Stimulated activated CD8-positive, alpha-beta memory T cell treated with anti-CD3 and anti-CD28 coated beads, Interleukin-15, amount 100 ng/mL, for 1 hour (primary cell): ENCODE measurements around the gene OCA2.
A peak's percentile ranks its signal among the peaks of the same experiment; 100 is the strongest.
"Not testable (repeated sequence)": the region's sequence is repeated elsewhere in the genome, so short reads cannot be mapped to it uniquely, and the experiment has no call there.

Experiments used
- DNase-seq: peaks from one replicate; pipeline ENCODE4 v3.0.0-alpha.2; 2020; ENCODE audit warnings: low read depth

Gene OCA2

DNA sequence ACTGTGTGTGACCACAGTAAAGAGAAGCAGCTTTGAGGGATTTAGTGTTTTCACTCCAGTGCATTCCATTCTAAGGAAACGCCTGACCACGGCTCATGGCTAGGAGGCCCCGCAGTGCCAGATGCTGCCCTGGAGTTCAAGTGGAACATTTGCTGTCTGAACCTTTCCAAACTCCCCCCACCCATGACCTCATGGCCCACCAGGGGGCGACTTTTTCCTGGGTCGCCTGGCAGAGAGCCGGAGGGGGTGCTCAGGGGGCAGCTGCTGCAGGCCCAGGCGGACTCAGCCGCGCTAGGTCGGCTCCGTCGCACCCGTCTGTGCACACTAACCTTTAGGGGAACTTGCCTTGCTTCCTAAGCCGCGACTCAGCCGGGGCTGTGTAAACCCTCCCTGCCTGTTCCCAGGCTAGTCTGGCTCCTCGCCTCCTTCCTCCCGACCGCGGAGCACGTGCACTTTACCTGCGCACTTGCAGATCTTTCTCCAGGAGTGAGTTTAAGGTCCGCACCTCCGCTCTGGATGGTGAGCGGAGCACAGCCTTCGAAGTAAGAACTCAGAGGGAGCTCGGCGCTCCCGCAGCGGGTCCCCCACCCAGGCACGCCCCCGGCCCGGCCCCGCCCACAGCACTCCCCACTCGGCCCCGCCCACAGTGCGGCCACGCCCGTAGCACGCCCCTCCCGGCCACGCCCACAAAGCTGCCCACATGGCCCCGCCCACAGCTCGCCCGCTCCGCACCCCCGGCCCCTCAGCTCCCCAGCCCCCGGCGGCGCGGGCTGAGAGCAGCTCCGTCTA lies at the start of gene OCA2:
TSS of gene OCA2 (minus strand) at position 550 of the 789 bp plus-strand sequence. CDS start 17,441 bp downstream, outside the sequence.
- peak; percentile 51 for DNase-seq

DNA sequence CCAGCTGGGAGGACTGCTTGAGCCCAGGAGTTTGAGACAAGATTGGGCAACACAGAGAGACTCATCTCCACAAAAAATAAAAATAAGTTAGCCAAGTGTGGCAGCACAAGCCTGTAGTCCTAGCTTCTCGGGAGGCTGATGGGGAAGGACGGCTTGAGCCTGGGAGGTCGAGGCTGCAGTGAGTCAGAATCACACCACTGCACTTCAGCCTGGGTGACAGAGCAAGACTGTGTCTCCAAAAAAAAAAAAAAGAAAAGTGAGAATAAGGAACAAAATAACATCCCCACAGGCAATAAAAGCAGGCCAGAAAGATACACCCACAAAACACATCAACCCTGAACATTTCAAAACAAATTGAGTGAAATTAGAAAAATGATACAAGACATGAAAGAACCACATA lies 48.7 kb upstream of the OCA2 start:
- no peak for DNase-seq

DNA sequence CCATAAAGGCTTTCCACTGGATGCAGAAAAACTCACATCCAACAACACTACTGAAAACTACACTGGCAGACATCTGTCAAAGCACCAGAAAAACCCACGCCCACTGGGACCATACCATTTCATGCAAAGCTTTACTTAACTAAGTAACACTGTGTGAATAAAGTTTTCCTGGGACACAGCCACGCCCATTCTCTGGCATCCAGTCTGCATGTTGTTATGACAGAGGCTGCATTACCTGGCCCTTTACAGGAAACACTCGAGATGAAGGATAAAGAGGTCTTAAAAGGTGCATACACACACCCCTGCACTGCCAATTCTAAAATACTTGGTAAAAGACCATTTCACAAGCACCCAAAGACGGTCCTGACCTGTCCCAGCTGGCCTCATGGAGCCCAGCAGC lies 46.3 kb upstream of the OCA2 start:
- DNase-seq, result not testable (repeated sequence)

DNA sequence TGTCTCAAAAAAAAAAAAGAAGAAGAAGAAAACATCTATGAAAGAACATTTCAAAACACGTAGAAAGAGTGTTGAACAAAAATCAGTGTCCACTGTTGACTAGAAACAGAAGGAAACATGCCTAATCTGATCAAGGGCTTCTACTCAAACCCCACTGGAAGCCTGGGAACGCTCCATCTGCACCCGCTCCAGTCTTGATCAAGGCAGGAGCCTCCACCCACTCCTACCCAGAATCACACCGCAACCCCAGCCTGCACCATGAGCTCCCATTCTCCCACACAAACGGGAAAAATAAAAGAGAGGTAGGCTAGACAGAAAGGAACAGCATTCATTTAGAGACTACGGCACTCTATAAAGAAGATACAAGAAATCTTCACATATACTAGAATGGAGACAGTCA lies 40.9 kb upstream of the OCA2 start:
- DNase-seq, result no peak

DNA sequence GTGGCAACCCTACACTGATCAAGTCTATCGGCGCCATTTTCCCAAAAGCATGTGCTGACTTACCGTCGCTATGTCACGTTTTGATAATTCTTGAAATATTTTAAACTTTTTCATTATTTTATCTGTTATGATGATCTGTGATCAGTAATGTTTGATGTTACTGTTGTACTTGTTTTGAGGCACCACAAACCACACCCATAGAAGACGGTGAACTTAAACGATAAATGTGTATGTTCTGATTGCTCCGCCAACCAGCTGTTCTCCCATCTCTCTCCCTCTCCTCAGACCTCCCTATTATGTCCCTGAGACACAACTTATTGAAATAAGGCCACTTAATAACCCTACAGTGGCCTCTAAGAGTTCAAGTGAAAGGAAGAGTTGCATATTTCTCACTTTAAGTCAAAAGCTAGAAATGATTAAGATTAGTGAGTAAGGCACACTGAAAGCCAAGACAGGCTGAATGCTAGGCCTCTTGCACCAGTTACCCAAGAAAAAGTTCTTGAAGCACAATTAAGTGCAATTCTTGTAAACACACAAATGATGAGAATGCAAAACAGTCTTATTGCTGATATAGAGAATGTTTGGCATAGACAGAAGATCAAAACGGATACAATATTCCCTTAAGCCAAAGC lies 38.4 kb upstream of the OCA2 start:
- not testable (repeated sequence) for DNase-seq

DNA sequence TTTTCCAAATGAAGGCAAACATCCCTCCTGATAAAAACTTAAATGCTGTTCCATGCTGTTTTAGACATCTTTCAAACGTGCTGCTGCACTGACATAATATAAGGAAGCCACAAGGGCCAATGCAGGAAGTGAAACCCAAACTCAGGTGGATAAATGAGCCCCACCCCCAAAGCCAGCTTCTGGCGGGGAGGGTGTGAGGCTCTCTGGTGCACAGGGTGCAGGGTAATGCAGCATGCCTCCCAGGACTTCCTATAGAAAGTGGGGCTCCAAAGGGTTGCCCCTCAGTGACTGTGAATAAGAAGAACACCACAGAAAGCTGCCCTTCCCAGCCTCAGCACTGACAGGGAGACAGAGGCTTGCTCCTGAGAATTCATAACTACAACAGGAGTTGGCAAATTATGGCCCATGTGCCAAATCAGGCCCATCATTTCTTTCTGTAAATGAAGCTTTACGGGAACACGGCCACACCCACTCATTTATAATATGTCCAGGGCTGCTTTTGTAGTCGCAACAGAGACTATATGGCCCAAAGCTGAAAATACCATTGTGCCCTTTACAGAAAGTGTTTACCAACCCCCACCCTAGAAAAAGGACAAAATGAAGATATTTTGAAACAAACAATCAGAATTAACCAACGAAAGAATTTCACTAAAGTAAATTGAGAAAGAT lies 37.3 kb upstream of the OCA2 start:
- DNase-seq, result not testable (repeated sequence)

DNA sequence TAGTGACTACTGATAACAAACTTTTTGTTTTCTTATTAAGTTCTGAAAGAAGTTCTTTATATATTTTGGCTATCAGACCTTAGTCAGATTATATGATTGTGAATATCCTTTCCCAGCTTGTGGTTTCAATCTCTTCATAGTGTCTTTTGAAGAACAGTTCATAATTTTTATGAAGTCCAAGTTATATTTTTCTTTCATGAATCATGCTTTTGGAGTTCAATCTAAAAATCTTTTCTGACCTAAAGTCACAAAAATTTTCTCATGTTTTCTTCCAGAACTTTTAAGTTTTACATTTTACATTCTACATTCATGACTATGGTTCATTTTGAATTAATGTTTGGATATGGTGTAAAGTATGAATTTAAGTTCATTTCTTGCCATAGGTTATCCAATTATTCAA lies 34.2 kb upstream of the OCA2 start:
- no peak for DNase-seq

DNA sequence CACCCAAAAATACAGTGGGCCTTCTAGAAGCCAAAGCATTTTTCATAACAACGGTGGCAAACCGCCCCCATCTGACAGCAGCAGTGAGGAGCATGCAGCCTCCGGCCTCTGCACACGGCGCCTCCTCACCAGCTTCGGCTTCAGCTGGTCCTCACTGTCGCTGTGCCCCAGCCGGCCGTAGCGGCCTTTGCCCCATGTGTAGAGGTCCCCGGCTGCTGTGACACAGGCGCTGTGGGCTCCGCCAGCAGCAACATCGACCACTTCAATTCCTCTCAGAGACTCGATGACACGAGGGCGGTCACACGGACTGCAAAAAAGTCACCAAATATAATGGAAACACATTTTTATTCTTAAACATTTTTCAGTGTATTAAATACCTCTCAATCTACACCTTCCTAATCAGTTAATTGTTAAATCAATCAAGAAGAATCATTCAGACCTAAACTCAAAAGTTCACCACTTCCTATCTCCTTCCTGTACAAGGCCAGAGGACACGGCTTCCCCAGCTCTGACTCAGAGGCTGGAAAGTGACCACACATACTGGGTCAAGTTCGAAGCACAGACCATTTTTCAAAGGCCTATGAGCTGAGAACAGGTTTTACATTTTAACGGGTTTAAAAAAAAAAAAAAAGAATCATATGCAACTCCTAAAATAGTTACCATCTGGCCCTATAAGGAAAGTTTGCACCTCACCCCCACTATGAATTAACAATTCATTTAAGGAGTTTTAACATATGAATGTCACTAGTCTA lies 33.6 kb upstream of the OCA2 start:
- no peak for DNase-seq

DNA sequence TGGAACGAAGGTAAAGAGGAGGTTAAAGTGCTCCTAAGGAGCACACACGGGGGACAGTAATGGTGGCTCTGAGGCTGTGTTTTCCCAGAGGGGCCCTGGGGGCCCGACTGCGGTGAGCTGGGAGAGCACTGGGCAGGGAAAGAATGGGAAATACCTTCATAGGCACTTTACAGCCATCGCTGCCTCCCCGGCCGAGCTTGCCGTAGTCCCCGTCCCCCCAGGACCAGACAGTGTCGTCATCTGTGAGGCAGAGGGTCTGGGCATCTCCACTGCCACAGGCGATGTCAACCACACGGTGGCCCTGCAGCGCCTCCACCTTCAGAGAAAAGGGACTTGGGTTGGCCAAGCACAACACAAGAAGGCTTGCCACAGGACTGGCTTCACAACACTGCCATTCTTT lies 32.8 kb upstream of the OCA2 start:
- DNase-seq, result no peak

DNA sequence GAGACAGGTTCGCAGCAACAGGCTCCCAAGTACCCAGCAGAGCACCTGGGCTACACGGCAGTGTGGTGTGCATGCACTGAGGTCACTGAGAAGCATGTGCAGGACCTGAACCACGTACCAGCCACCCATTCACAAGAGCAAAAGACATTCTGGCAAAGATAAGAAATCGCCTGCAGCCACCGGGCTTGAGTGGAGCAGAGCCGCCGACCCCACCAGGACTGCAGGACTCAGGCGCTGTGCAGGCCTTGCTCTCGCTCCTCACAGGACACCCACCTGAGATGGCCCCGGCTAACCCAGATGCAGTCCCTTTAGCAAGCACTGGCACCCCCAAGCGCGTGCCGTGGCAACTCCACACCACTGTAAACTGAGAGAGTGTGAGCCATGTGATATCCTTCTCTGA lies 32.3 kb upstream of the OCA2 start:
- no peak for DNase-seq

DNA sequence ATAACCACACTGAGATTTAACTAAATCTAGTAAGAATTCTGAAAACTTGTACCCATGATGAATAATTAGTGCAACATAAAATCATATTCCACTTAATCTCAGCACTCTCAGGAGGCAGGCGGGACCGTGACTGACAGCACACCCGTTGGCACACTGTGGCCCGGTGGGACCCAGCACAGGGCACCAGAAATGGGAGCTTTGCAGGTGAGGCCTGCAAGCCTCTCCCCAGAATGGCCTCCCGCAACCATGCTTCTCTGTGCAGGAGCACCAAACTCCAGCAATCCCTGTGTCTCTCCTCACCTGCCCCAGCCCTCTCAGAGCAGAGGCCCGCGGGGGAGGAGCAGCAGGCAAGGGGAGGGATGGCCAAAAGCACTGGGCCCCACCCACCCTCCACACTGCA lies 31.5 kb upstream of the OCA2 start:
- DNase-seq, result no peak

DNA sequence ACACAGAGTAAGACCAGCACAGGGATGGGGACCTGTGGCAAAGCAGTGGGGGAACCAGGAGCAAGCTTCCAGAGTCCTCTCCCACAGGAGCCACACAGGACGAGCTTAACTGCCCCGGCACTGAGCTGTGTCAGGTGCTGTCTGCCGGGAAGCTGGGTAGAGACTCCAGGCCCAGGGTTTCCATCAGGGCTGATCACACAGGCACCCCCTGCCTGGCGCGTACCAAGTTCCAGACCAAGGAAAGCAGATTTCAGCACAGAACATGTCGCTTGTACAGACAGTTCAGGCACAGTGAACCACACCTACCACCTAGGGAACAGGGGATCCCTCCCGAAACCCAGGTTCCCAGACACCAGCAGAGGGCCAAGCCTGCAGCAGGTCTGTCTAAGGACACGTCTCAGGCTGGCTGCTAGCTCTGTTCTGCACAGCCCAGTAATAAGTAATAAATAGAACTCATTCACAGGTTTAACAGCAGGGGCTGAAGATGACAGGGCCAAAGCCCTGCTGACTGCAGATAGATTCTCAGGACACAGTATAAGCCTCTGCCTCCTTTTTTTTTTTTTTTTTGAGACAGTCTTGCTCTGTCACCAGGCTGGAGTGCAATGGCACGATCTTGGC lies 30.2 kb upstream of the OCA2 start:
- no peak for DNase-seq

DNA sequence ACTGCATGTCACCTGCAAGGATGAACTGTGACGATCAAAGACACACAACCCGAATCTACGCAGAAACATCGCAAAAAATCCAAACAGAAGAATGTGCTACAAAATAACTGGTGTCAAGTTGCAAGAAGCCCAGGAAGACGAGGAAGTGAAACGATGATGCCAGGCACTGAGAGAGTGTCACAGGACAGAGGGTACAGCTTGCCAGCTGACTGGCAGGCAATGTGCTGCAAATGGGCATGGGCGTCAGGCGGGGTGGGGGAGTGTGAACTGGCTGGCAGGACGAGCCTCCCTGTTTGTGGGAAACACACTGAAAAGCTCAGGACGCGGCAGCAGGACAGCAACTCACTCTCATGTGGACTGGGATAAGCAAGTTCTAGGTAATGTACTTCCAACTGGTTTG lies 28.9 kb upstream of the OCA2 start:
- no peak for DNase-seq

DNA sequence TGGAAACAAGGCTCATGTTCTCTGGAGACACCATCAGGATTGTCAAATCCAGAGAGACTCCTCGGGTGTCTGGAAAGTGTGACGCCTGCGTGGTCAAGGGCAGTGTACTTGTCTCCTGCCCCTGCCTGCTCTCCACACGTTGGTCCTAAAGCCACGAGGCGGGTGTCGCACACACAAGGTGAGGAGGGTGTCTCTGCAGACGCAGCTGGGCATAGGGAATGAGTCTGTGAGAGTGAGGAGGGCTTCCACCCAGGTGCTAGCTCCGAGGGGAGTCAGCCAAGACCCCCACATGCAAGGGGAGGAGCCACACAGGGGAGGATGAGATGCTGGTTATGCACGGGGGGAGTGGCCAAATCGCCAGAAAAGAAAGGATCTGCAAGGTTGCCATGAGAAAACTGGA lies 27.9 kb upstream of the OCA2 start:
- no peak for DNase-seq

DNA sequence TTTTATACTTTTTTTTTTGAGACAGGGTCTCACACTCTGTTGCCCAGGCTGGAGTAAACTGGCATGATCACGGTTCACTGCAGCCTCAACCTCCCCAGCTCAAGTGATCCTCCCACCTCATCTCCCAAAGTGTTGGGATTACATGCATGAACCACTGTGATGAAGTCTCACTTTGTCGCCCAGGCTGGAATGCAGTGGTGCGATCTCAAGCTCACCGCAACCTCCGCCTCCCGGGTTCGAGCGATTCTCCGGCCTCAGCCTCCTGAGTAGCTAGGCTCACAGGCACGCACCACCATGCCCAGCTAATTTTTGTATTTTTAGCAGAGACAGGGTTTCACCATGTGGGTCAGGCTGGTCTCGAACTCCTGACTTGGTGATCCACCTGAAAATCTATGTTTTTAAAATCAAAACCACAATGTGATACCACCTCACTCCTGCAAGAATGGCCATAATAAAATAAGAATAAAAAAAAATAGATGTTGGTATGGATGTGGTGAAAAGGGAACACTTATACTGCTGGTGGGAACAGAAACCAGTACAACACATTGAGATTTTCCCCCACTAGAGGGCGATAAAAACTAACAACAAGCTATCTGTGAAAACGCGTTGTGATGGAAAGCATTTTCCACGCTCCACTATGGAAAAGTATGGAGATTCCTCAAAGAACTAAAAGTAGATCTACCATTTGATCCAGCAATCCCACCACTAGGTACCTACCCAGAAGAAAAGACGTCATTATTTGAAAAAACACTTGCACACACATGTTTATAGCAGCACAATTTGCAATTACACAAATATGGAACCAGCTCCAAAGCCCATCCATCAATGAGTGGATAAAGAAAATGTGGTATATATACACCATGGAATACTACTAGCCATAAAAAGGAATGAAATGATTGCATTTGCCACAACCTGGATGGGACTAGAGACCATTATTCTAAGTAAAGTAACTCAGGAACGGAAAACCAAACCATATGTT lies 26.8 kb upstream of the OCA2 start:
- DNase-seq, result no peak

DNA sequence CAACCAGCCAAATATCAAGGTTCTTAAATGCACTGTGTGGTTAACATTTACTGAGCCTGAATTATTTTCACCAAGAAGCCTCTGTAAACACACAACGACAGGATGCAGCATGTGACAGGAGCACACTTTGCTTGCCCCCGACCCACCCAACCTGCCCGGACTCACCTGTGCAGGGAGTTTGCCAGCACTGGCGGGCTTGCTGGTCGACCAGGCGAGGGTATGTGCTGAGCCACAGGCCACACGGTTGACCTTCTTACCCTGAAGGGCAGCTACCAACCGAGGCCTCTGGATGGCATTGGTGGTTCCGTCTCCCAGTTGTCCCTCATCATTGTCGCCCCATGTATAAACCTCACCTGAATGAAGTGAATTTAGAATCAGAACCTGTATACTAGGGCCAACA lies 25.7 kb upstream of the OCA2 start:
- DNase-seq, result no peak

DNA sequence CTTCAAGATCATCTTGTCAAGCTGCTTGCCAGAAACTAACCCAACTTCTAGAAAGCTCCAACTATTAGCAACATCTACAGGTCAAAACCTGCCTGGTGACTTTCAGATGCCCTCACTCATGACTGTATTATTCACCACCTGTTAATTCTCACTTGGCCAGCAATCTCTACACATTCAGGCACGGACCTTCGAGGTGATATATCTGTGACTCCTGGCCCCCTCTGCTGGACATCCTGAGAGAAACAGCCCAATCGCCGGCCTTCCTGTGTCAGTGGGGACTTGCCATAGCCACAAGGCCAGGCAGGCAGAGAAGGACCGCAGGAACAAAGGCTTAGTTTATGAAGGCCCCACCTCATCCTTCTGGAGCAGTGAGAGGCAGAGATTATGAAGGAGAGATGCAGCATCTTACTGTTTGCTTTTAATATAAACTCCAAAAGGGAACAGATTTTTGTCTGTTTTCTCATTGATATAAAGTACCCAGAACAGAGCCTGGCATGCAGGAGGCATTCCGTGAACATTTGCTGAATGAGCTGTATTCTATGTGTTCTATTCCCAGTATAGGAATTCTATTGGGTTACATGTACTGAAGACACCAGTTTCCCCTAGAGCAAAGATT lies 24.4 kb upstream of the OCA2 start:
- no peak for DNase-seq

DNA sequence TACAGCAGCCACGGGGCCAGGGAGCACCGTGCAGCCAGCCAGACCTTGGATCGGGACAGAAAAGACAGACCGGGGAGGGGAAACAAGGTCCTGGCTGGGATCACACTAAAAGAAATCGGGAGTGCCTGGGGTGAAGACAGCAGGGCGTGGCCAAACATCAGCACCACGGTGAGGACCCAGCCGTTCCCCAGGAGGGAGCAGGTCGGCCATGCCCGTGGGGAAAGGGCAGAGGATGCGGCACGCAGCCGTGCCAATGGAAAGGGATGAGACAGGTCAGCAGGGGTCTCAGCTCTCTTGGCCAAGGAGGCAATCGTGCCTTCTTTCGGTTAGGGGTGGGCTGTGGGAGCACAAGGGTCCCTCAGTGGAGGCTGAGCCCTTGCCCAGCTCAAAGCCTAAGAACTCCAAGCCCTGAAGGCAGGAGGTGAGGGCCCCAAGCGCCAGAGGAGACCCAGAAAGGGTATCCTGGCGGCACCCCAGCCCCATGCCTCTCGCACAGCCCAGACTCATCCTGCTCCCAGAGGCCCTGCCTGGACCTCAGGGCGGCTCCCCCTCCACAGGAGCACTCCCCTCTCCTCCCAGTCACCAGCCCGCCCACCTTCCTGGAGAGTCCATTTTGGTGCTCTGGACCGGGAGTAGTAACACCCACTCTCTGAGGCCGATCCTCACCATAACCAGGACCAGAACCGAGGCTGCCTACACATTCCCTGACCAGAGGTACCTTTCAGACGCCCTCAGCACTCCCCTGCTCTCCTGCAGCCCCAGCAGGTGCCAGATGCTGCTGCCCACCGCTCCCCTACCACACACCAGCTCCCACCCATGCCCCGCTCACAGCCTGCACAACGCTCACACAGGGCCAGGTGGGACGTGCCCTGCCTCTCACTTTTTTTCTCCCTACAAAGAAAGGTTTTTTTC lies 23.2 kb upstream of the OCA2 start:
- DNase-seq, result no peak

DNA sequence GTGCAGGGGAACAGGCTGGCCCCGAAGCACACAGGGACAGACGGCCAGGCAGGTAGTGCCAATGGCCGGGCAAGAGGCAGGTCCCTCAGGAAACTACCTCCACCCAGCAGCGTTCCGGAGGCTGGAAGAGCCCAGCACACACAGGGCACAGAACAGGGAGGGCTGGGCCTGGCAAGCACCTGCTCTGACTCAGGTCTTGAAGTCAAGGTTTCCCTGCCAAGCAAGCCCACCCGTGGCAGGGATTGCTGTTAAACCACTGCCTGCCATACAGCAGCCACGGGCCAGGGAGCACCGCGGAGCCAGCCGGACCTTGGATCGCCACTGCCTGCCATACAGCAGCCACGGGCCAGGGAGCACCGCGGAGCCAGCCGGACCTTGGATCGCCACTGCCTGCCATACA lies 22.5 kb upstream of the OCA2 start:
- DNase-seq, result not testable (repeated sequence)

DNA sequence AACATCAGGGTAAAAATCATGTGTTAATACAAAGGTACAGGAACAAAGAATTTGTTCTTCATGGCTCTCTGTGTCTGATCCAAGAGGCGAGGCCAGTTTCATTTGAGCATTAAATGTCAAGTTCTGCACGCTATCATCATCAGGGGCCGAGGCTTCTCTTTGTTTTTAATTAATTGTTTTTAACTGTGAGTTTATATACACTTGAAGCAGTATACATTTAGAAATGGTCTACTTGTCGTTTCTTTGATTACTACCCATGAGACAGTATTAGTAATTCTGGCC lies 21.2 kb upstream of the OCA2 start:
- DNase-seq, result no peak
